GM10248 (cell line): ENCODE measurements around the gene ARRDC1.

Experiments
- CTCF ChIA-PET: fragments of 300-600 bp; sonication (Branson Sonifier 250); formaldehyde crosslinking; extraction: SDS; loops from one replicate; lab custom pipeline; 2021; ENCODE audit warnings: antibody characterized with exemption; lab: Yijun Ruan, JAX
- POLR2A ChIA-PET: fragments of 350-650 bp; sonication (Branson Sonifier 250); formaldehyde crosslinking; extraction: SDS; loops from one replicate; lab custom pipeline; 2020; ENCODE audit warnings: antibody characterized with exemption; lab: Yijun Ruan, JAX
- DNase-seq: peaks from one replicate; pipeline ENCODE4 v3.0.0; 2012; ENCODE audit errors: extremely low spot score
- CTCF ChIP-seq: IDR thresholded peaks from 2 replicates; pipeline ENCODE4 v1.5.1; 2012; ENCODE audit warnings: mild to moderate bottlenecking, low read depth; ENCODE audit errors: extremely low read depth, missing control alignments, control extremely low read depth

Gene ARRDC1

GRCh38 chr9:137579259-137579604 is 26.3 kb upstream of the ARRDC1 start:
- CTCF ChIA-PET, result interaction anchor here (1.0 to 6.2 kb wide), 6 partner anchors 12 to 59 kb away, joined by 3 to 74 read pairs (median 4); partner anchors contain the start of gene ZMYND19
- no peak for DNase-seq

GRCh38 chr9:137580209-137580953 is 25.1 kb upstream of the ARRDC1 start:
- ChIA-PET CTCF (interaction anchor here (0.9 to 6.2 kb wide), 3 partner anchors 10 to 92 kb away, joined by 3 to 74 read pairs (median 3); partner anchors contain the start of gene ZMYND19), POLR2A (interaction anchor here (0.5 to 0.6 kb wide), 2 partner anchors 16 to 344 kb away, joined by 4 read pairs; no protein-coding TSS in a partner anchor)
- DNase-seq, result no peak
- TF ChIP-seq CTCF, result no peak

More at GRCh38 chr9:137579259-137579604, 26.3 kb upstream of the ARRDC1 start:
- POLR2A ChIA-PET, result interaction anchor here (0.6 kb wide), 2 partner anchors 15 to 26 kb away, joined by 3 to 4 read pairs; partner anchors contain the start of gene ARRDC1
- no peak for TF ChIP-seq CTCF

GRCh38 chr9:137580954-137581322 is 24.5 kb upstream of the ARRDC1 start:
- ChIA-PET CTCF (interaction anchor here (0.9 to 6.2 kb wide), 3 partner anchors 10 to 92 kb away, joined by 3 to 74 read pairs (median 3); partner anchors contain the start of gene ZMYND19), POLR2A (no interaction called here)
- no peak for TF ChIP-seq CTCF
- DNase-seq, result no peak

GRCh38 chr9:137581361-137582285 is 23.9 kb upstream of the ARRDC1 start:
- no peak for TF ChIP-seq CTCF
- ChIA-PET CTCF (interaction anchor here (0.9 to 6.2 kb wide), 3 partner anchors 9 to 91 kb away, joined by 3 to 74 read pairs (median 3); partner anchors contain the start of gene ZMYND19), POLR2A (no interaction called here)
- DNase-seq, result no peak

- ChIA-PET CTCF (interaction anchor here (6.2 kb wide), 1 partner anchor 8 kb away, joined by 74 read pairs; the partner anchor contains the start of gene ZMYND19), POLR2A (no interaction called here)
- TF ChIP-seq CTCF, result peak; percentile 22
- DNase-seq, result no peak
These were observed 23.1 kb upstream of the ARRDC1 start for GRCh38 chr9:137582286-137582860.

GRCh38 chr9:137583347-137583746 is 22.1 kb upstream of the ARRDC1 start:
- DNase-seq, result no peak
- ChIA-PET CTCF (no interaction called here), POLR2A (no interaction called here)
- no peak for TF ChIP-seq CTCF
